Panc1 (cell line): ENCODE data around the gene ITIH2.

ENCODE experiments used
- CTCF ChIP-seq: fragments of 450-650 bp; IDR thresholded peaks from 2 replicates; pipeline ENCODE4 v1.5.1; 2017; ENCODE audit warnings: mild to moderate bottlenecking
- POLR2AphosphoS5 ChIP-seq: IDR thresholded peaks from 2 replicates; pipeline ENCODE4 v1.6.1; 2012; ENCODE audit warnings: mild to moderate bottlenecking, low read depth, low read length, moderate library complexity
- REST ChIP-seq, 2 experiments: IDR thresholded peaks; 2 replicates each; pipeline ENCODE4 v1.6.1; 2011 to 2012; ENCODE audit warnings: low read depth in 2 of 2, control low read depth in 1 of 2, low read length in 1 of 2, mild to moderate bottlenecking in 1 of 2, moderate library complexity in 1 of 2; ENCODE audit not compliant: insufficient read depth in 1 of 2
- SIN3A ChIP-seq: IDR thresholded peaks from 2 replicates; pipeline ENCODE4 v1.6.1; 2012; ENCODE audit warnings: low read depth, mild to moderate bottlenecking, low read length, moderate library complexity, borderline replicate concordance; ENCODE audit not compliant: insufficient read depth

- no peak for TF ChIP-seq CTCF
- TF ChIP-seq POLR2AphosphoS5: no peak
- TF ChIP-seq SIN3A: no peak
- TF ChIP-seq REST (IDR thresholded peaks at IDR 0.05; ENCODE audit: insufficient read depth in 1 of 2, low read depth in 2 of 2, low read length in 1 of 2): no peak
Measured at GRCh38 chr10:7686351-7687171, 16.6 kb upstream of the ITIH2 start.
